ENCODE results near the gene BMX. TPM values are rescaled to one million over a fixed set of nuclear protein-coding genes. Genes with fewer than 3 reads are reported as not detected.
A peak's percentile ranks its signal among the peaks of the same experiment; 100 is the strongest.

The BMX gene
- total and polyA plus RNA-seq, 9 of the 15 experiments (the other 6 are each of a cell fraction or from before 2014, with no cell fraction given) = 0.45 to 4.2 (median 1.8) TPM

GRCh38 chrX:15579778-15580747 is 79.5 kb downstream of the BMX start (continued):
- TF ChIP-seq TOE1 (IDR thresholded peaks at IDR 0.05; ENCODE audit: borderline replicate concordance) (peak; percentile 38; the same call in 1 of the 2 replicates), TOE1 (CRISPR knock-in tag; IDR thresholded peaks at IDR 0.05; ENCODE audit: borderline replicate concordance, low read depth) (no peak), TSHZ1 (CRISPR knock-in tag; IDR thresholded peaks at IDR 0.05) (no peak), RAD51 (IDR thresholded peaks at IDR 0.05; ENCODE audit: borderline replicate concordance, low read depth) (no peak), FOSL1 (tag; conservative IDR thresholded peaks at IDR 0.05) (peak; percentile 89), L3MBTL2 (IDR thresholded peaks at IDR 0.05) (no peak), ZNF398 (CRISPR knock-in tag; IDR thresholded peaks at IDR 0.05) (no peak), SP1 (CRISPR knock-in tag; IDR thresholded peaks at IDR 0.05) (no peak), MAFF (IDR thresholded peaks at IDR 0.05; ENCODE audit: low read length) (no peak), ZNF699 (CRISPR knock-in tag; IDR thresholded peaks at IDR 0.05; ENCODE audit: insufficient replicate concordance) (no peak), PTRF (tag; IDR thresholded peaks at IDR 0.05) (no peak), ATF1 (CRISPR knock-in tag; IDR thresholded peaks at IDR 0.05) (no peak), ATF1 (tag; IDR thresholded peaks at IDR 0.05) (peak; percentile 50), POLR2G (IDR thresholded peaks at IDR 0.05; ENCODE audit: low read depth, low read length) (no peak), NFXL1 (CRISPR knock-in tag; IDR thresholded peaks at IDR 0.05) (no peak), KAT8 (IDR thresholded peaks at IDR 0.05; ENCODE audit: low read depth) (no peak), MLX (CRISPR knock-in tag; conservative IDR thresholded peaks at IDR 0.05) (no peak), POLR2A (conservative IDR thresholded peaks at IDR 0.05) (no peak), HNRNPLL (IDR thresholded peaks at IDR 0.05; ENCODE audit: low read depth, low read length, poor library complexity, severe bottlenecking) (no peak), ETV6 (IDR thresholded peaks at IDR 0.05; ENCODE audit: borderline replicate concordance in 1 of 2, low read depth in 2 of 2, low read length in 1 of 2) (no peak), ETV6 (CRISPR knock-in tag; IDR thresholded peaks at IDR 0.05; ENCODE audit: borderline replicate concordance) (no peak), BRF1 (IDR thresholded peaks at IDR 0.05; ENCODE audit: borderline replicate concordance, extremely low read depth, insufficient read length) (no peak), ETV5 (CRISPR knock-in tag; IDR thresholded peaks at IDR 0.05; ENCODE audit: low read depth) (no peak)
